ENCODE data around the gene POFUT2.
A peak's percentile ranks its signal among the peaks of the same experiment; 100 is the strongest.

The POFUT2 gene

DNA sequence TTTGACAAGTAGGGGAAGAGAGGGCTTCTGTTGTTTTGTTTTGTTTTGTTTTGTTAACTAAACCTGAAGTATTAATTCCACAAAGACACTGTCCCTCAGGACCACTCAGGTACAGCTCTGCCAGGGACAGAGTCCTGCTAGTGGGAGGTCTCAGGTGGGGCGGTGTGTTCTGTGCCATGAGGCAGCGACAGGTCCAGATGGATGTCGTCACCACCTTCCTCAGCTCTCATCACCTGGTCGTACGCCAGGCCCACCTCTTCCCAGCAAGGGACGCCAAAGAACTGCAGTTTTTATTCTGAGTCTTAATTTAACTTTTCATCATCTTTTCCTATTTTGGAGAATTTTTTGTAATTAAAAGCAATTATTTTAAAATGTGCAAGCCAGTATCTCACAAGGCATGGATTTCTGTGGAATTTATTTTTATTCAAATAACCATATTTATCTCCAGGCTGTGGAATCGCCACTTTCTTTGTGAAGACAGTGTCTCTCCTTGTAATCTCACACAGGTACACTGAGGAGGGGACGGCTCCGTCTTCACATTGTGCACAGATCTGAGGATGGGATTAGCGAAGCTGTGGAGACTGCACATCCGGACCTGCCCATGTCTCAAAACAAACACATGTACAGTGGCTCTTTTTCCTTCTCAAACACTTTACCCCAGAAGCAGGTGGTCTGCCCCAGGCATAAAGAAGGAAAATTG is 62.5 kb downstream of the POFUT2 start:
- no peak for DNase-seq (ENCODE audit: low read depth in 4 of 4, low spot score in 1 of 4)

DNA sequence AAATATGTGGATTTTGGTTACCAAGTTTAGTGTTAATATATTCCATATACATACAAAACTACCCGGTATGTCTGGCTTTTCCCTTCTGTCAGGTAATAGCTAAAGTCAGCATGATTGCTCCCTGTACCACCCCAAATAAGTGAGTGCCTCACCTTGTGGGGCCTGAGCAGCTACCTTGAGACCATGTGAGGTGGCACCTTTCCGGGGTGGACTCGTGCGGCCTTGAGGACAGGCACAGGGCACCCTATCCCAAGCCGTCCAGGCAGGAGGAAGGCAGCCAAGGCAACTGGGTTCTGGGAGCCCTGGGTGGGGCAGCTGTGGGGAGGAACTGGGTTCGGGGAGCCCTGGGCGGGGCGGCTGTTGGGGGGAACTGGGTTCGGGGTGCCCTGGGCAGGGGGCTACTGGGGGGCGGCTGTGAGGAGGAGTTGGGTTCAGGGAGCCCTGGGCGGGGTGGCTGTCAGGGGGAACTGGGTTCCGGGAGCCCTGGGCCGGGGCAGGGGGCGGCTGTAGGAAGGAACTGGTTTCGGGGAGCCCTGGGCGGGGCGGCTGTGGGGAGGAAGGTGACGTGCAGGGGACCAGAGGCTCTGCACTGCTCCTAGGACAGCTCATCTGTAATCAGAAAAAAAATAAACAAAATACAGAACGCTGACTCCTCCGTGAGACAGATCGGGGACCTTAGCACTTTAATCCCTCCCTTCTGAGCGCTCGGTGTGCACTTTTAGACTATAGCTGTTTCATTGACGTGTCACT is 63.3 kb downstream of the POFUT2 start:
- peak in 1 of 4 experiments; percentile 7 for DNase-seq (ENCODE audit: low read depth in 4 of 4, low spot score in 1 of 4)

GRCh38 chr21:45223236-45224185 is 64.2 kb downstream of the POFUT2 start:
- DNase-seq (ENCODE audit: low read depth in 4 of 4, low spot score in 1 of 4): no peak

DNA sequence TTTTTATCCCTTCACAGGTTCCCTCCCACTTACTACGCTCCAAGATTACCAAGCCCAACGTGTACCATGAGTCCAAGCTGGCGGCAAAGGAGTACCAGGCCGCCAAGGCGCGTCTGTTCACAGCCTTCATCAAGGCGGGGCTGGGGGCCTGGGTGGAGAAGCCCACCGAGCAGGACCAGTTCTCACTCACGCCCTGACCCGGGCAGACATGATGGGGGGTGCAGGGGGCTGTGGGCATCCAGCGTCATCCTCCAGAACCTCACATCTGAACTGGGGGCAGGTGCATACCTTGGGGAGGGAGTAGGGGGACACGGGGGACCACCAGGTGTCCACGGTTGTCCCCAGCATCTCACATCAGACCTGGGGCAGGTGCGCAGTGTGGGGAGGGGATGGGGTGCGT is 65.7 kb downstream of the POFUT2 start:
- no peak for DNase-seq (ENCODE audit: low read depth in 4 of 4, low spot score in 1 of 4)

GRCh38 chr21:45220714-45221490 is 66.8 kb downstream of the POFUT2 start:
- no peak for DNase-seq (ENCODE audit: low read depth in 4 of 4, low spot score in 1 of 4)

DNA sequence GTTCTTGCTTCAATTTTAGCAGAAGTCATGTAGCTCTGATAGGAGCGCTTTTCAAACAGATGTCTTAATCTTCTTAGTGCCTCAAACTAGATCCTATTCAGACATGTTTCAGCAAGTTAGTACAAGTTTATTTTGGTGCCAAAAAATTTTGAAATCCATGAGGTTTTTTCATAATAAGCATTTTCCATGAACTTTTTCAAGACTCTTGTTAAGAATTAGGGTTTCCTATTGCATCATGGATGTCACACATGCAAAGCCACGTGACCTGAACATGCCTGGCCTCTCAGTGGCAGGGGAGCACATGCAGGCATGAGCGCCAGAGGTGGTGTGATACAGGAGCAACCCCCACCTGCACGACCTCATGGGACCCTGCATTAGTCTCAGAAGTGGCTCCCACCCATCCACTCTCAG is 67.6 kb downstream of the POFUT2 start:
- no peak for DNase-seq (ENCODE audit: low read depth in 4 of 4, low spot score in 1 of 4)

- no peak for DNase-seq (ENCODE audit: low read depth in 4 of 4, low spot score in 1 of 4)
These were observed 68.2 kb downstream of the POFUT2 start for GRCh38 chr21:45219517-45219916.

DNA sequence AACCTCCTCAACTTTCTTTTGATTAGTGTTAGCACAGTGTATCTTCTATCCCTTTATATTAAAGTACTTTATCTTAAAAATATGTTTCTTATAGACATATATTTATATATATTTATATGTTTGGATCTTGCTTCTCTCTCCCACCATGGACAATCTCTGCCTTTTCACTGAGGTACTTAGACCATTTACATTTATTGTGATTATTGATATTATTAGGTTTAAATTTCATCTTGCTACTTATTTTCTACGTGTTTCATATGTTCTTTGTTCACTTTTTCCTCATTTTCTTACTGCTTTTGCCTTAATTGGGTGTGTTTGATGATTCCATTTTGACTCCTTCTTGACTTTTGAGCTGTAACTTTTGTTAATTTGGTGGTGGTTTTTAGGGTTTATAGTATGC is 70.7 kb downstream of the POFUT2 start:
- no peak for DNase-seq (ENCODE audit: low read depth in 4 of 4, low spot score in 1 of 4)

DNA sequence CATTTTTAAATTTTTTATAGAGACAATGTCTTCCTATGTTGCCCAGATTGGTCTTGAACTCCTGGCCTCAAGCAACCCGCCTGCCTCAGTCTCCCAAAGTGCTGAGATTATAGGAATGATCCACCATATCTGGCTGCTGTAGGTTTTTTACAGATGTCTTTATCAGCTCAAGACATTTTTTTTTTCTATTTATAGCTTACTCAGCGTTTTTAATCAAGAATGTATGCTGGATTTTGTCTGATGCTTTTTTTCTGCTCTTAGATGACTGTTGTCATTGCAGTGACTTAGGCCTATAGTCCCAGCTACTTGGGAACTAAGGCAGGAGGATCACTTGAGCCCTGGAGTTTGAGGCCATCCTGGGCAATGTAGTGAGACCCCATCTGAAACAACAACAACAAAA is 72.5 kb downstream of the POFUT2 start:
- no peak for DNase-seq (ENCODE audit: low read depth in 4 of 4, low spot score in 1 of 4)

Data from stimulated activated CD4-positive, alpha-beta T cell treated with anti-CD3 and anti-CD28 coated beads, Interleukin-1b, Interleukin-23, amount 100 ng/mL, for 24 hours (primary cell).